GM18868 (cell line): ENCODE data around the gene COL15A1.

Experiments
- ATAC-seq: cut with Tn5 transposase; IDR thresholded peaks from one replicate; pipeline ENCODE4 v1.9.1; 2021; ENCODE audit warnings: mild to moderate bottlenecking, moderate library complexity; ENCODE audit not compliant: unreplicated experiment

COL15A1 gene

GRCh38 chr9:98915599-98915998, 28.1 kb upstream of the COL15A1 start:
- no peak for ATAC-seq

GRCh38 chr9:98916660-98917059, 27.0 kb upstream of the COL15A1 start:
- no peak for ATAC-seq

- no peak for ATAC-seq
These were observed 25.8 kb upstream of the COL15A1 start for GRCh38 chr9:98917746-98918487.

DNA sequence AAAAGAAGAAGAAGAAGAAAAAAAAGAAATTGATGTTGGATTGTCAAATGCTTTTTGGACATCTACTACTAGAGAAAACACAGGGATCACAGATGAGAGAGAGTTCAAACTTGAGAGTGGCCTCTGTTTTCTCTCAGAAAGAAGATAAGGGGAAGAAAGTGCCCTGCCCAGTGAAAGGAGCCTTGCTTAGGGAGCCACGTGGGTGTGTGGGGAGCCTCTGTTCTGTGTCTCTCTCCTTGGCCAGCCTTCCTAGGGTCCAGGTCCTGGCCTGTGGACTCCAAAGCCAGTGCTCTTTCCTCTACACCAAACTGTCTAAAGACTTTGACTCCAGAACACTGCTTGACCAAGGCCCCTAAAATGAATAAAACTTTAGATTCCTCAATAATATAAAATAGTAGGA, 22.0 kb upstream of the COL15A1 start:
- no peak for ATAC-seq

- no peak for ATAC-seq
These were observed 20.8 kb upstream of the COL15A1 start for GRCh38 chr9:98922721-98923435.

- no peak for ATAC-seq
These were observed 20.1 kb upstream of the COL15A1 start for GRCh38 chr9:98923451-98924123.

GRCh38 chr9:98924946-98925820, 18.5 kb upstream of the COL15A1 start:
- no peak for ATAC-seq

- ATAC-seq, result no peak
These were observed 17.8 kb upstream of the COL15A1 start for GRCh38 chr9:98925956-98926355.

- no peak for ATAC-seq
These were observed 16.0 kb upstream of the COL15A1 start for GRCh38 chr9:98927724-98928123.

GRCh38 chr9:98929071-98929470, 14.6 kb upstream of the COL15A1 start:
- ATAC-seq, result no peak

GRCh38 chr9:98929895-98930341, 13.8 kb upstream of the COL15A1 start:
- no peak for ATAC-seq

GRCh38 chr9:98930792-98931191, 12.9 kb upstream of the COL15A1 start:
- no peak for ATAC-seq

DNA sequence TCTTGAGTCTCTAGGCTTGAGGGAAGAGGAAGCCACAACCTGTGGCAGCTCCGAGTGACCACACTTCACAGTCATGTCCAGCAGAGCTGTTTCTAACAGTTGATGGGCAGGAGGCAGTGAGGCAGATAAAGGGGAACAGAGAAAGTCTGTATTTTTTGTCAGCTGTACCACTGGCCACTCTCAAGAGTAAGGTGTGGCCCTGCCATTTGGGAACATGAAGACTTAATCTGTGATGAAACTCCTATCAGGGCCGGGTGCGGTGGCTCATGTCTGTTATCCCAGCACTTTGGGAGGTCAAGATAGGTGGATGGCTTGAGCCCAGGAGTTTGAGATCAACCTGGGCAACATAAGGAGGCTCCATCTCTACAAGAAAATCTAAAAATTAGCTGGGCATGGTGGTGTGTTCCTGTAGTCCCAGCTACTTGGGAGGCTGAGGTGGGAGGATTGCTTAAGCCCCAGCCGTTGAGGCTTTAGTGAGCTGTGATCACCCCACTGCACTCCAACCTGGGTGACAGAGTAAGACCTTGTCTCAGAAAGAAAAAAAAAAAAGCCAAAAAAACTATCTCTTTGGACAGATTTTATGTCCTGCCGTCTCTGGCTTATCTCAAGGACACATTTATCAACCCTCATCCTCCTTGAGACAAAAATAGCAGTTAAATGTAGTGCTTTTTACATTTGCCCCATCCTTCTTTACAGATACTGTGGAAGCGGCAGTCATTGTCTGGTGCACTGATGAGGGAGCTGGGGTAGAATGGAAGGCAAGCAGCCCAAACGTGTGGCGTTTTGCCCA, 11.9 kb upstream of the COL15A1 start:
- ATAC-seq, result no peak

- ATAC-seq, result no peak
These were observed 10.5 kb upstream of the COL15A1 start for GRCh38 chr9:98933185-98933584.

- ATAC-seq, result no peak
These were observed 9.8 kb upstream of the COL15A1 start for GRCh38 chr9:98933890-98934289.

- ATAC-seq, result no peak
These were observed 8.6 kb upstream of the COL15A1 start for GRCh38 chr9:98935071-98935505.

- no peak for ATAC-seq
These were observed 3.4 kb upstream of the COL15A1 start for GRCh38 chr9:98940276-98940675.

- ATAC-seq, result no peak
These were observed 1.7 kb upstream of the COL15A1 start for GRCh38 chr9:98941946-98942523.

DNA sequence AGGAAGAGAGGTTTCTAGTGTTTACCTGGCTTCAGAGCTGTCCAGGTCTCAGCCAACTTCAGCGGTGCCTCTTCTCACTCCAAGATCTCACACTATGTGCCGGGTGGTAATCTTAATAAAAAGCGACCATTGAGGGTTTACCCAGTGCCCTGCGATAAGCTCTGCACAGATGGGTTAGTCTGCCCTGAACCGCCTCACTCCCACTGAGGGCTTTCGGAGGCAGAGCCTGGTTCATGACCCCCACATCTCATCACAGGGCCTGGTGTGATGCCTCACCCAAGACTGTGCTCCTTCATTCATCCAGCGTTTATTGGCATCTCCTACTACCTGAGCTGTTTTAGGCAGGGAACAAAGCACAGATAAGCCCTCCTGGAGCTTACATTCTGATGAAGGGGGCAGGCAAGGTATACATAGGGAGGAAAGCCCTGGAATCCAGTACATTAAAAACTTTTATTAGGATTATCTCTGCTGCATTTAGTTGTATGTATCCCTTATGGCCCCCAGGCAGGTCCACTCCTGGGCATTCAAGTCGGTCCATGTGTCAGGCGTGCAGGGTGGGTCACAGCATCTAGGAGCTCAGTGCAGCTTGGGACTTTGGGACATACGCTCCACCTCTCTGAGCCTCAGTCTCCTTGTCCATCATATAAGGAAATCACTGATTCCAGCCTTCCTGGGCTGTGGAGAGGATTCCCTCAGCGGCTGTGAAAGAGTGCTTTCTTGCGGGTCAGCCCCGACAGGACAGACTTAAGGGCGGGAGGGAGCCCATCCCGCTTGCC, 613 bp upstream of the COL15A1 start:
- no peak for ATAC-seq
